Activated naive CD4-positive, alpha-beta T cell (primary cell): Measurements from ENCODE around the gene TINAG.
"Not testable (repeated sequence)": the region's sequence is repeated elsewhere in the genome, so short reads cannot be mapped to it uniquely, and the experiment has no call there.

Source experiments
- DNase-seq, 4 experiments: peaks; one replicate each; lab custom pipeline; 2025; lab: John Stamatoyannopoulos, UW

TINAG gene

GRCh38 chr6:54308986-54309315 lies 710 bp downstream of the TINAG start:
- DNase-seq, result no peak

- no peak for DNase-seq
These were observed 2.3 kb downstream of the TINAG start for GRCh38 chr6:54310377-54311152.

DNA sequence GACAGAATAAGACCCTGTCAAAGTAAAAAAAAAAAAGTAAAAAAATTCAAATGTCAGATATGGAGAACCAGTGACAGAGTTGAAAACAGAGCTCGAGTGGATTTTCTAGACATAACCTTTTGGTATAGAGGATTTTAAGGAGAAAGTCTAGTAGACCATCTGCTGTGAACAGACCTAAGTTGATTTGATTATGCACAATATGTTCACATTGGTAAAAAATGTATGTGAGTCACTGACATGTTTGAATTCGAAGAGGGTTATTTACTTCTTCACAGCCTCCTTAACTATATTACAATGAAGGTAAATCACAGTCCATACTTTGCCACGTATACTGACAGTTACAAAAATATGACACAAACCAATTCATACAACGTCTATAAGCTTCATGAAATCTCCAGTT lies 7.4 kb downstream of the TINAG start:
- DNase-seq, result no peak

GRCh38 chr6:54320871-54321270 lies 12.6 kb downstream of the TINAG start:
- no peak for DNase-seq

GRCh38 chr6:54327631-54328030 lies 19.4 kb downstream of the TINAG start:
- DNase-seq, result no peak

DNA sequence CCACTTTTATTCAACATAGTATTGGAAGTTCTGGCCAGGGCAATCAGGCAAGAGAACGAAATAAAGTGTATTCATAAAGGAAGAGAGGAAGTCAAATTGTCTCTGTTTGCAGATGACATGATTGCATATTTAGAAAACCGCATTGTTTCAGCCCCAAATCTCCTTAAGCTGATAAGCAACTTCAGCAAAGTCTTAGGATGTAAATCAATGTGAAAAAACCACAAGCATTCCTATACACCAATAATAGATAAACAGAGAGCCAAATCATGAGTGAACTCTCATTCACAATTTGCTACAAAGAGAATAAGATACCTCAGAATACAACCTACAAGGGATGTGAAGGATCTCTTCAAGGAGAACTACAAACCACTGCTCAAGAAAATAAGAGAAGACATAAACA lies 23.3 kb downstream of the TINAG start:
- not testable (repeated sequence) for DNase-seq

GRCh38 chr6:54335871-54336270 lies 27.6 kb downstream of the TINAG start:
- no peak for DNase-seq

- no peak for DNase-seq
These were observed 45.7 kb downstream of the TINAG start for GRCh38 chr6:54353975-54354374.

DNA sequence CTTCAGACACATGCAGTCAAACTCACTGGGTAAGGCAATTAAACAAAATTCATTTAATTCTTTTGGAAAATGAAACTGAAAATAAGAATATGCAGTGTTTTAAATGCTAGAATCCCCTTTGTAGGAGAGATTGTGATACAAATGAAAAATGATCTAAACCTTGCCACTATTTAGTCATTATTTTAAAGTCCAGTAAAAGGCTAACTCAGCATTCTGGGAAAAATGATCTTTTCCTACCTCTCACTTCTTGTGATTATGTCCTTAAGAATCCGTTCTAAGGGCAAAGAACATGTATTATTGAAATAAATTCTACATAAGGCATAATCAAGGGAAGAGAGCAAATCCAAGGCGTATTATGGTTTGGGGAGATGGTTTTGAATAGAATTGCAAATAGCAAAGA lies 46.4 kb downstream of the TINAG start:
- DNase-seq, result no peak

DNA sequence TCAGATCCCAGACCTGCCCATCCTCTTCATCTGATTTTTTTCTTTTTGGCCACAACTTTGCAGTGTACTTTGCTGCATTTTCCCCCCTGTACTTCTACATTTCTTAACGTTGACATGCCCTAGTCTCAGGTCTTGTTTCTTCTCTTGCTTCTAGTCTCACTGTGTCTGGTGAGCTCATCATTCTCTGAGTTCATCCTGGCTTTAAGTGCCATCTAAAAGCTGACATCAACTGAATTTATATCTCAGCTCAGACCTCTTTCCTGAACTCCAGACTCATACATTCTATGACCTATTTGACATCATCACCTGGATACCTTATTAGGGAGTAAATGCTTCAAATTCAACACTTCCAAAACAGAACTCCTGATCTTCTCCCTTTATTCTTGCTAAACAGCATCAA lies 48.9 kb downstream of the TINAG start:
- no peak for DNase-seq

DNA sequence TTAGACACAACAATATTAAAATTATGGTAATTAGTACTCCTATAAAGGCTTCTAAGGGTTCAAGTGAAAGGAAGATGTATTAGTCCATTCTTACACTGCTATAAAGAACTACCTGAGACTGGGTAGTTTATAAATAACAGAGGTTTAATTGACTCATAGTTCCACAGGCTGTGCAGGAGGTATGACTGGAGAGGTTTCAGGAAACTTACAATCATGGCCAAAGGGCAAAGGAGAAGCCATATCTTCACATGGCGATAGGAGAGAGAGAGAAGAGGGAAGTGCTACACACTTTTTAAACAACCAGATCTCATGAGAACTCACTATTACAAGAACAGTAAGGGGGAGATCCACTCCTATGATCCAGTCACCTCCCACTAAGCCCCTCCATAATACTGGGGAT lies 52.9 kb downstream of the TINAG start:
- DNase-seq, result no peak

DNA sequence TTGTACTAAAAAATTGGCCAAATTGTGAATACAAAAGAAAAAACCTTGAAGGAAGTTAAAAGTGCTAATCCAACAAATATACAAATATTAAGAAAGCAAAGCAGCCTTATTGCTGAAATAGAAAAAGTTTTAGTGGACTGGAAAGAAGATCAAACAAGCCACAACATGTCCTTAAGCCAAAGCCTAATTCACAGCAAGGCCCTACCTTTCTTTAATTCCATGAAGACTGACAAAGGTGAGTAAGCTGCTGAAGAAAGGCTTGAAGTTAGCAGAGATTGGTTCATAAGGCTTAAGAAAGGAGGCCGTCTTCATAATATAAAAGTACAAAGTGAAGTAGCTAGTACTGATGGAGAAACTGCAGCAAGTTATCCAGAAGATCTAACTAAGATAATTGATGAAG lies 53.5 kb downstream of the TINAG start:
- DNase-seq, result no peak

- no peak for DNase-seq
These were observed 58.6 kb downstream of the TINAG start for GRCh38 chr6:54366667-54367327.

DNA sequence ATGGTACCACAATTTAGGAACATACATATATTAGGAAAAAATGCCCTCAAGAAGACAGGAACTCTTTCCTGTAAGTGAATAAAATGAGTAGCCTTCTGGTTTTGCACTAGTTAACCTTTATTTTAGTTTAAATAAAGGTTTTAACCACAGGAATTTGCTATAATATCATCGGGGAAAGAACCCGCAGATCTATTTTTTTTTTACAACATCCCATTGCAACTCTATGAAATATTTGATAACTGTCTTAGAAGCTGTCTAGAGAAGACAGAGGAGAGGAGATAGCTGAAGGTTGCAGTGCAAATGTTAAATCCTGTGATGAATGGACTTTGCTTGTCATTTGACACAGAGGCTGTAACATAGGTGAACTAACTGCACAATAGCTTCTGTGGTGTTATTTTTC lies 69.5 kb downstream of the TINAG start:
- DNase-seq, result no peak

DNA sequence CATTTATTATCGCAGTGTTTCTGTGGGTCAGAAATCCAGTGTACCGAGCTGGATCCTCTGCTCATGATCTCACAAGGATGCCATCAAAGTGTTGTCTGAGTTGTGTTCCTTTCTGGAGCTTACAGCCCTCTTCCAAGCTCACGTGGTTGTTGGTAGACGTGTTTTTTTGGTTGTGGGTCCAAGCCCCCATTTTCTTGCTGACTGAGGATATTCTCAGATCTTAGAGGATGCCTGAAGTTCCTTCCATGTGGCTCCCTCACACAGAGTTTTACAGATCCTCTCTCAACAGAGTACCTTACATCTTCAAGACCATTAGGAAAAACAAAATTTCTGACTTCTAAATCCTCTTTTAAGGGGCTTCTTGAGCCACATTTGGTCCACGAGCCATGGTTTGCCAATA lies 78.1 kb downstream of the TINAG start:
- no peak for DNase-seq

DNA sequence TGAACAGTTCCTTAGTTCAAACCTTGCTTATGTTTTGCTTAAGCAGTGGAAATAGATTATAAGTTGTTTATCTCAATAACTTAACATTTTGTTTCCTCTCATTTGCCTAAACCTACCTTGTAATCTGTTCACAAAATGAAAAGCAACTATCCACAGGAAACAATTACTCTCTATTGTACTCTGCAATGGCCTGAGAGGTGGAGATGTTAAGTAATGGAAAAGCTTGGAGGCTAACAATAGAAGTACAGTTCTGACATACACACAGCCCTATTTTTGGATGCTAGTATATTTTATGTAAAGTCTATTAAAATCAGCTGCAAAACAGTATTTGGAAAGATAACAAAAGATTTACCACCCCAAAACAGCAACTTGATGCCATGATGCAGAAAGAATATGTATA lies 82.1 kb downstream of the TINAG start:
- no peak for DNase-seq

- DNase-seq, result no peak
These were observed 83.3 kb downstream of the TINAG start for GRCh38 chr6:54391577-54391976.

- no peak for DNase-seq
These were observed 94.9 kb downstream of the TINAG start for GRCh38 chr6:54403096-54403495.

DNA sequence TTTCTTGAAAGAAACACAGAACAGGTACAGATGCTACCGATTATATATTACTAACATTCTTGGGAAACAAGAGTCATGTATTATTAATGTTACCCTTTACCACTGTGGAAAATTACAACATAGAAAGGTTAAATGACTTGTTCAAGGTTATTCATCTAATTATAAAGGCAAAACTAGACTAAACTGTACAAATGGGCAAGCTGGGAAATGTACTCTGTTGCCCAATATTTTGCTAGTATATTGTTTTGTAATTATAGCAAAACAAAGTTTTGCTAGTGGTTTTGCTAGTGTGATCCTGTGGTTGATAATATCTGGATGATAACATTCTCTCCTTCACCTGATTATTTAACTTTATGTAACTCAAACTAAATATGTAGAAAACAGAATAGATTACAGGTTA lies 96.5 kb downstream of the TINAG start:
- no peak for DNase-seq

DNA sequence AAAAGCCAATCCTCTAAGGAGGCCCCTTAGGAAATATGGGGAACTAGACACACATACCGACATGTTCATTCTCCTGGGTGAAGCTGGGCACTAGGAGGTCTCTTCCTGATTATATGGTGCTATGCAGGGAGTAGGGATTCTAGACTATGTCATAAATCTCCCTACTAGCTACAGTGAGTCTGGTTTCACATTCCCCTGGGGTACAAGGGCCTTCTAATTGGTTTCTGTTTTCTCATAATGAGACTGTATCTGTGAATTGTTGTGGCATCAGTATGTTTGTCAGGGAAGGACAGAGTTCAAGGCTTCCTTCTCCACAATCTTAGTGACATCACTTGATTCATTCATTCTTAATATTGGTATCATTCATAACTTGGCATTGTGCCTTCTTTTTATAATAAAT lies 103.5 kb downstream of the TINAG start:
- no peak for DNase-seq

DNA sequence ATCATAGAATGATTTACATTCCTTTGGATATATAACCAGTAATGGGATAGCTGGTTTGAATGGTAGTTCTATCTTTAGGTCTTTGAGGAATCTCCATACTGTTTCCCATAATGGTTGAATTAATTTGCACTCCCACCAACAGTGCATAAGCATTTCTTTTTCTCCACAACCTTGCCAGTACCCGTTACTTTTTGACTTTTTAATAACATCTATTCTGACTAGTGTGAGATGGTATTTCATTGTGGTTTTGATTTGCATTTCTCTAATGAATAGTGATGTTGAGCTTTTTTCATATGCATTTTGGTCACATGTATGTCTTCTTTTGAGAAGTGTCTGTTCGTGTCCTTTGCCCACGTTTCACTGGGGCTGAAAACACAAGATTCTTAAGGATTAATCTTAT lies 107.3 kb downstream of the TINAG start:
- DNase-seq, result no peak

- DNase-seq, result no peak
These were observed 111.6 kb downstream of the TINAG start for GRCh38 chr6:54419885-54420284.

DNA sequence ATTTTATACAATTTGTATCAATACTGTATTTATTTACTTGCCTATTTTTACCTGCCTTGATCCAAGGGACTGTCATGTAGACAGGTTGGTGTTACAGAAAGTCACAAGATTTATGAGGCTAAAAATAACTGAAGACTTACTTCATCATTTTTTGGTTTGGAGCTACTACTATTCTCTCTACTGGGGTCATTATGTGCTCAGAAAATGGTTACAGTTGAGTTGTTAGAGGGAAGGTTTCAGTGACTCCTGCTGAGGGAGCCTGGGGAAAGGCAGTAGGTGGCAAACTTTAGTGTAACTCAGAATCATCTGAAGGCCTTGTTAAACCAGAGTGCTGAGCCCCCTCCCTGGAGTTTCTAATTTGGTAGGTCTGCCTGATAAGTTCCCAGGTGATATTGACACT lies 118.8 kb downstream of the TINAG start:
- no peak for DNase-seq

GRCh38 chr6:54427396-54427937 lies 119.2 kb downstream of the TINAG start:
- DNase-seq, result no peak
